ENCODE data around the gene KRT2.

Gene KRT2

GRCh38 chr12:52663420-52663819, 11.4 kb upstream of the KRT2 start:
- TF ChIP-seq ZNF274 (IDR thresholded peaks at IDR 0.05; ENCODE audit: low read depth, low read length): no peak
- no peak overlapping the region for H3K4me3 ChIP-seq (ENCODE audit: low read length)

GRCh38 chr12:52662918-52663229, 10.9 kb upstream of the KRT2 start:
- TF ChIP-seq ZNF274 (IDR thresholded peaks at IDR 0.05; ENCODE audit: low read depth, low read length): no peak
- no peak overlapping the region for H3K4me3 ChIP-seq (ENCODE audit: low read length)

- no peak overlapping the region for H3K4me3 ChIP-seq (ENCODE audit: low read length)
- no peak for TF ChIP-seq ZNF274 (IDR thresholded peaks at IDR 0.05; ENCODE audit: low read depth, low read length)
Observed at GRCh38 chr12:52662093-52662917, 10.3 kb upstream of the KRT2 start.

GRCh38 chr12:52661668-52662067, 9.7 kb upstream of the KRT2 start:
- no peak overlapping the region for H3K4me3 ChIP-seq (ENCODE audit: low read length)
- no peak for TF ChIP-seq ZNF274 (IDR thresholded peaks at IDR 0.05; ENCODE audit: low read depth, low read length)

- no peak overlapping the region for H3K4me3 ChIP-seq (ENCODE audit: low read length)
- TF ChIP-seq ZNF274 (IDR thresholded peaks at IDR 0.05; ENCODE audit: low read depth, low read length): no peak
Observed at GRCh38 chr12:52660934-52661499, 9.0 kb upstream of the KRT2 start.

- H3K4me3 ChIP-seq (ENCODE audit: low read length): no peak overlapping the region
- no peak for TF ChIP-seq ZNF274 (IDR thresholded peaks at IDR 0.05; ENCODE audit: low read depth, low read length)
Observed at GRCh38 chr12:52659951-52660350, 7.9 kb upstream of the KRT2 start.

- no peak overlapping the region for H3K4me3 ChIP-seq (ENCODE audit: low read length)
- no peak for TF ChIP-seq ZNF274 (IDR thresholded peaks at IDR 0.05; ENCODE audit: low read depth, low read length)
Observed at GRCh38 chr12:52659395-52659794, 7.4 kb upstream of the KRT2 start.

GRCh38 chr12:52658196-52658595, 6.2 kb upstream of the KRT2 start:
- no peak overlapping the region for H3K4me3 ChIP-seq (ENCODE audit: low read length)
- TF ChIP-seq ZNF274 (IDR thresholded peaks at IDR 0.05; ENCODE audit: low read depth, low read length): no peak

GRCh38 chr12:52657250-52657902, 5.4 kb upstream of the KRT2 start:
- TF ChIP-seq ZNF274 (IDR thresholded peaks at IDR 0.05; ENCODE audit: low read depth, low read length): no peak
- H3K4me3 ChIP-seq (ENCODE audit: low read length): no peak overlapping the region

- no peak for TF ChIP-seq ZNF274 (IDR thresholded peaks at IDR 0.05; ENCODE audit: low read depth, low read length)
Observed at GRCh38 chr12:52656616-52657015, 4.6 kb upstream of the KRT2 start.

GRCh38 chr12:52655720-52656124, 3.7 kb upstream of the KRT2 start:
- no peak overlapping the region for H3K4me3 ChIP-seq (ENCODE audit: low read length)
- TF ChIP-seq ZNF274 (IDR thresholded peaks at IDR 0.05; ENCODE audit: low read depth, low read length): no peak

More at GRCh38 chr12:52656616-52657015, 4.6 kb upstream of the KRT2 start:
- no peak overlapping the region for H3K4me3 ChIP-seq (ENCODE audit: low read length)

- H3K4me3 ChIP-seq (ENCODE audit: low read length): no peak overlapping the region
- TF ChIP-seq ZNF274 (IDR thresholded peaks at IDR 0.05; ENCODE audit: low read depth, low read length): no peak
Observed at GRCh38 chr12:52655251-52655650, 3.2 kb upstream of the KRT2 start.

- H3K4me3 ChIP-seq (ENCODE audit: low read length): no peak overlapping the region
- no peak for TF ChIP-seq ZNF274 (IDR thresholded peaks at IDR 0.05; ENCODE audit: low read depth, low read length)
Observed at GRCh38 chr12:52650520-52651081, 1.4 kb downstream of the KRT2 start.

GRCh38 chr12:52649066-52649465, 2.9 kb downstream of the KRT2 start:
- no peak overlapping the region for H3K4me3 ChIP-seq (ENCODE audit: low read length)
- no peak for TF ChIP-seq ZNF274 (IDR thresholded peaks at IDR 0.05; ENCODE audit: low read depth, low read length)
